Endothelial cell of umbilical vein (primary cell): Measurements from ENCODE around the gene NOXA1. TPM values are rescaled to one million over a fixed set of nuclear protein-coding genes. Genes with fewer than 3 reads are reported as not detected.

Experiments
- BruUV-seq: library from RNA; stranded (reverse); fragments of 400-500 nt; replicated peaks from 2 replicates; lab custom pipeline; 2021; lab: Mats Ljungman, UMichigan
- CTCF ChIA-PET: fragments of 300-600, 350-600 bp; sonication (Branson Sonifier 250); formaldehyde crosslinking; loops from one replicate; lab custom pipeline; 2021; ENCODE audit warnings: antibody characterized with exemption, inconsistent platforms; lab: Charles Lee
- POLR2A ChIA-PET: fragments of 300-600, 350-600 bp; sonication (Branson Sonifier 250); formaldehyde crosslinking; loops from one replicate; lab custom pipeline; 2021; ENCODE audit warnings: antibody characterized with exemption, inconsistent platforms; lab: Charles Lee
- DNase-seq: peaks from one replicate; pipeline ENCODE4 v3.0.0-alpha.2; 2011; ENCODE audit warnings: low read depth, low spot score
- FAIRE-seq: peaks from 2 replicates; lab custom pipeline; 2011; peaks lifted over from hg19 to GRCh38; lab: Jason Lieb, UNC
- H2AFZ ChIP-seq: 2 replicates; pipeline ENCODE4 v1.6.0; 2012; ENCODE audit warnings: low read depth, low read length, control low read depth, inconsistent platforms
- H3K27ac ChIP-seq: 2 replicates; pipeline ENCODE4 v1.5.1; 2011; ENCODE audit warnings: low read depth, mild to moderate bottlenecking, control low read depth, low read length, moderate library complexity; ENCODE audit not compliant: insufficient read depth
- H3K27me3 ChIP-seq, 2 experiments: 2 replicates each; pipeline versions ENCODE4 v1.6.0 to v1.6.1; 2011; ENCODE audit warnings: low read length in 2 of 2, mixed read lengths in 1 of 2; ENCODE audit not compliant: control insufficient read depth in 2 of 2, insufficient read depth in 2 of 2
- H3K36me3 ChIP-seq, 2 experiments: 2 replicates in 1 of 2; 3 replicates in 1 of 2; pipeline ENCODE4 v1.5.1; 2011; ENCODE audit warnings: low read length in 2 of 2, mild to moderate bottlenecking in 1 of 2, moderate library complexity in 1 of 2; ENCODE audit not compliant: control insufficient read depth in 2 of 2, insufficient read depth in 2 of 2; ENCODE audit errors: extremely low read depth in 1 of 2
- H3K4me1 ChIP-seq: 3 replicates; pipeline ENCODE4 v1.5.1; 2011; ENCODE audit warnings: mild to moderate bottlenecking, low read length; ENCODE audit not compliant: control insufficient read depth, insufficient read depth; ENCODE audit errors: extremely low read depth
- H3K4me2 ChIP-seq: 2 replicates; pipeline ENCODE4 v1.6.1; 2011; ENCODE audit warnings: low read length, control low read depth, mixed read lengths; ENCODE audit not compliant: insufficient read depth
- H3K4me3 ChIP-seq, 3 experiments: fragments of 200-600 bp in 1 of 3; sonication (generic), shearing (Covaris generic) in 1 of 3; replicated peaks in 1 of 3; 2 replicates each; pipeline ENCODE4 v1.5.1; 2011 to 2016; ENCODE audit warnings: control low read depth in 3 of 3, low read length in 3 of 3, mild to moderate bottlenecking in 2 of 3, inconsistent platforms in 1 of 3, low read depth in 1 of 3, moderate library complexity in 1 of 3; ENCODE audit not compliant: insufficient read depth in 1 of 3
- H3K79me2 ChIP-seq: 2 replicates; pipeline ENCODE4 v1.6.0; 2012; ENCODE audit warnings: low read length, inconsistent platforms; ENCODE audit not compliant: control insufficient read depth, insufficient read depth
- H3K9ac ChIP-seq: replicated peaks from 2 replicates; pipeline ENCODE3; 2011; ENCODE audit warnings: low read length, control low read depth; ENCODE audit not compliant: insufficient read depth; ENCODE audit errors: extremely low read depth
- H3K9me1 ChIP-seq: replicated peaks from 3 replicates; pipeline ENCODE4 v1.6.0; 2011; ENCODE audit warnings: mild to moderate bottlenecking, low read length; ENCODE audit not compliant: control insufficient read depth, insufficient read depth; ENCODE audit errors: extremely low read depth
- H3K9me3 ChIP-seq: replicated peaks from 2 replicates; pipeline ENCODE4 v1.5.1; 2012; ENCODE audit warnings: low read length, inconsistent platforms; ENCODE audit not compliant: control insufficient read depth, insufficient read depth
- H4K20me1 ChIP-seq: replicated peaks from 2 replicates; pipeline ENCODE3; 2011; ENCODE audit warnings: mild to moderate bottlenecking, low read length; ENCODE audit not compliant: control insufficient read depth, insufficient read depth; ENCODE audit errors: extremely low read depth
- CTCF ChIP-seq, 2 donors: IDR thresholded peaks; 1 replicate in 1 of 2; 2 replicates in 1 of 2; pipeline ENCODE4 v1.5.1; 2011; ENCODE audit warnings: low read length in 2 of 2, mild to moderate bottlenecking in 2 of 2, moderate library complexity in 2 of 2, control low read depth in 1 of 2, inconsistent platforms in 1 of 2, low read depth in 1 of 2; ENCODE audit not compliant: insufficient read depth in 1 of 2; ENCODE audit errors: extremely low read depth in 1 of 2
- EZH2 ChIP-seq: IDR thresholded peaks from 2 replicates; pipeline ENCODE4 v1.6.1; 2012; ENCODE audit warnings: borderline replicate concordance, low read depth, mild to moderate bottlenecking, moderate library complexity, low read length, inconsistent platforms; ENCODE audit not compliant: severe bottlenecking
- FOS ChIP-seq: IDR thresholded peaks from 2 replicates; pipeline ENCODE4 v1.6.1; 2011; ENCODE audit warnings: mild to moderate bottlenecking, low read length, moderate library complexity, borderline replicate concordance; ENCODE audit not compliant: insufficient read depth
- GATA2 ChIP-seq: IDR thresholded peaks from 2 replicates; pipeline ENCODE4 v1.7.0; 2011; ENCODE audit warnings: low read depth, mild to moderate bottlenecking, moderate library complexity, mixed read lengths, low read length; ENCODE audit not compliant: insufficient read length, insufficient read depth
- JUN ChIP-seq: IDR thresholded peaks from 2 replicates; pipeline ENCODE4 v1.6.1; 2011; ENCODE audit warnings: borderline replicate concordance, low read depth; ENCODE audit not compliant: insufficient read length, insufficient read depth
- MAX ChIP-seq: IDR thresholded peaks from 2 replicates; pipeline ENCODE4 v1.6.1; 2011; ENCODE audit not compliant: insufficient read depth, insufficient read length
- MYC ChIP-seq: IDR thresholded peaks from one replicate; pipeline ENCODE4 v1.6.1; 2011; ENCODE audit warnings: mild to moderate bottlenecking, low read depth, low read length
- POLR2A ChIP-seq: IDR thresholded peaks from 2 replicates; pipeline ENCODE4 v1.6.1; 2012; ENCODE audit warnings: low read depth, mild to moderate bottlenecking, control low read depth, low read length
- POLR2AphosphoS5 ChIP-seq: IDR thresholded peaks from 2 replicates; pipeline ENCODE4 v1.6.1; 2012; ENCODE audit warnings: low read depth, mild to moderate bottlenecking, control low read depth, low read length, moderate library complexity; ENCODE audit not compliant: insufficient read depth
- dilution Hi-C: fragments of 300-500 bp; cut with MboI; formaldehyde crosslinking; loops from one replicate; pipeline ENCODE4 v1.15.0; 2019; ENCODE audit warnings: low sequenced_read_pairs; ENCODE audit not compliant: extremely low pct_ligation_motif_present
- intact Hi-C: fragments of 100-400 bp; cut with micrococcal nuclease; formaldehyde crosslinking; loops from one replicate; pipeline ENCODE4 v1.10.0; 2022
- microRNA-seq: library from miRNA; unstranded; fragments of <30 nt; microRNA quantifications from one replicate; pipeline ENCODE4 v1.2.0, GENCODE V29; 2021; ENCODE audit warnings: borderline number of aligned reads, borderline replicate concordance
- polyA plus RNA-seq, 4 experiments: library from polyadenylated mRNA; depleted of rRNA in 3 of 4; stranded (reverse) in 3 of 4; unstranded in 1 of 4; fragments of >200 nt; gene quantifications; 2 replicates each; pipeline versions ENCODE4 v1.2.1 to v1.2.3, GENCODE V29; 2011 to 2012; ENCODE audit warnings: missing spikeins in 1 of 4
- total RNA-seq: library from RNA; stranded (reverse); gene quantifications from 2 replicates; pipeline ENCODE4 v1.2.3, GENCODE V29; 2021

Gene NOXA1
- total and polyA plus RNA-seq, 2 donors (not counting 3 experiments of a cell fraction or from before 2014, with no cell fraction given), result 0.40 to 0.91 TPM

DNA sequence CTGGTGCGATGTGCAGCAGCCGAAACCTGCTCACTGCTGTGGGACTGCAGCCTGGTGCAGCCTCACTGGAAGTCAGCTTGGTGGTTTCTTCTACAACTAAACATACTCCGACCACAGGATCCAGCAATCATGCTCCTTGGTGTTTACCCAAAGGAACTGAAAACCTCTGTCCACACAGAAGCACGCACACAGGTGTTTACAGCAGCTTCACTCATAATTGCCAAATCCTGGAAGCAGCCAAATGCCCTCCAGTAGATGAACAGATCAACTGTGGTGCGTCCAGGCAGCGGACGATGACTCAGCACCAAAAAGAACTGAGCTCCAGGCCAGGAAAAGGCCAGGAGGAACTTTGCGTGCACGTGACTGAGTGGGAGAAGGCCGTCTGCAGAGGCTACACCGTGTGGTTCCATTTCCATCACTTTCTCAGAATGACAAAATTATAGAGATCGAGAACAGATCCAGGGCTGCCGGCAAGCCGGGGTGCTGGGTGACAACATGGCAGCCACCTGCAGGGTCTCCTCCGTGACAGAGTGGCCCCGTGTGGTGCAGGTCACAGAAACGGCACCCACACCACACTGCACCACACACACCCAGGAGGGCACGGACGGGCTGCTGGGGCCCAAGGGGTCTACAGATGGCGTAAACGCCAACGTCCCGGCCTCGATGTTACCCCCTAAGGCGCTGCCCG lies 59.0 kb downstream of the NOXA1 start:
- no TSS peak for BruUV-seq
- Histone ChIP-seq H3K9me1 (no peaks in the 10 kb centered on the region), H3K4me2 (no peak overlapping the region), H3K27me3 (no peaks in the 10 kb centered on the region), H2AFZ (peak overlapping the region; percentile 73), H3K9ac (no peak overlapping the region), H3K27ac (no peak overlapping the region), H4K20me1 (no peaks in the 10 kb centered on the region), H3K4me1 (peaks cover 6% of the 10 kb centered on the region), H3K36me3 (no peaks in the 10 kb centered on the region), H3K9me3 (no peaks in the 10 kb centered on the region), H3K79me2 (no peaks in the 10 kb centered on the region), H3K4me3 (no peak overlapping the region)
- POLR2A ChIA-PET, result interaction anchor here (0.6 kb wide), 1 partner anchor 18 kb away, joined by 6 read pairs; no protein-coding TSS in a partner anchor
- peak; percentile 23 for TF ChIP-seq FOS
- TF ChIP-seq JUN, result no peak
- TF ChIP-seq EZH2, result no peak
- no peak for TF ChIP-seq POLR2AphosphoS5
- no peak for TF ChIP-seq POLR2A
- no peak for TF ChIP-seq MYC
- TF ChIP-seq MAX, result peak; percentile 55
- TF ChIP-seq GATA2, result no peak
- no peak for TF ChIP-seq CTCF (IDR thresholded peaks at IDR 0.05; ENCODE audit: extremely low read depth in 1 of 2, insufficient read depth in 1 of 2, low read depth in 1 of 2, low read length in 2 of 2)
- peak; percentile 80 for FAIRE-seq
- peak; percentile 47 for DNase-seq
- intact Hi-C loops (no loop called here), dilution Hi-C loops (no loop called here)
- CTCF ChIA-PET, result interaction anchor here (1.2 to 1.7 kb wide), 3 partner anchors 27 to 59 kb away, joined by 4 to 7 read pairs (median 6); partner anchors contain the start of genes EXD3 and NOXA1

Small RNAs within 50 kb of the gene (microRNA-seq; reads per million reads assigned to microRNA genes)
- gene MIR7114, result 1.2 reads per million

Other genes starting within 250 kb of the NOXA1 start
- gene ANAPC2, start 234.8 kb upstream of the NOXA1 start, total RNA-seq, result 69.2 and 70.0 TPM in 2 replicates
- 44.8 and 57.5 TPM in 2 replicates for gene ANAPC2, start 234.8 kb upstream of the NOXA1 start, polyA plus RNA-seq
- gene SSNA1, start 234.7 kb upstream of the NOXA1 start, total RNA-seq, result 89.0 and 90.5 TPM in 2 replicates
- 146 and 162 TPM in 2 replicates for gene SSNA1, start 234.7 kb upstream of the NOXA1 start, polyA plus RNA-seq
- 12.1 and 12.4 TPM in 2 replicates for gene TPRN, start 222.7 kb upstream of the NOXA1 start, total RNA-seq
- 4.3 and 5.7 TPM in 2 replicates for gene TPRN, start 222.7 kb upstream of the NOXA1 start, polyA plus RNA-seq
- gene TMEM203, start 217.7 kb upstream of the NOXA1 start, total RNA-seq, result 25.6 and 29.6 TPM in 2 replicates
- 39.8 and 40.4 TPM in 2 replicates for gene TMEM203, start 217.7 kb upstream of the NOXA1 start, polyA plus RNA-seq
- 23.4 and 26.7 TPM in 2 replicates for gene NDOR1, start 217.7 kb upstream of the NOXA1 start, total RNA-seq
- 13.5 and 18.0 TPM in 2 replicates for gene NDOR1, start 217.7 kb upstream of the NOXA1 start, polyA plus RNA-seq
- gene RNF208, start 201.2 kb upstream of the NOXA1 start, total RNA-seq, result 3.8 and 4.8 TPM in 2 replicates
- gene RNF208, start 201.2 kb upstream of the NOXA1 start, polyA plus RNA-seq, result 1.3 and 1.7 TPM in 2 replicates
- gene CYSRT1, start 198.2 kb upstream of the NOXA1 start, total RNA-seq, result 0.44 and 0.92 TPM in 2 replicates
- 1.1 and 1.6 TPM in 2 replicates for gene CYSRT1, start 198.2 kb upstream of the NOXA1 start, polyA plus RNA-seq
- not detected in 2 replicates for gene RNF224, start 195.9 kb upstream of the NOXA1 start, total RNA-seq
- not detected in 2 replicates for gene RNF224, start 195.9 kb upstream of the NOXA1 start, polyA plus RNA-seq
- gene SLC34A3, start 192.5 kb upstream of the NOXA1 start, total RNA-seq, result not detected in 2 replicates
- not detected in 2 replicates for gene SLC34A3, start 192.5 kb upstream of the NOXA1 start, polyA plus RNA-seq
- gene TUBB4B, start 182.1 kb upstream of the NOXA1 start, total RNA-seq, result 546 and 558 TPM in 2 replicates
- 418 and 439 TPM in 2 replicates for gene TUBB4B, start 182.1 kb upstream of the NOXA1 start, polyA plus RNA-seq
- gene STPG3, start 172.1 kb upstream of the NOXA1 start, total RNA-seq, result not detected in 2 replicates
- gene STPG3, start 172.1 kb upstream of the NOXA1 start, polyA plus RNA-seq, result not detected in 2 replicates
- gene NELFB, start 168.1 kb upstream of the NOXA1 start, total RNA-seq, result 70.2 and 76.1 TPM in 2 replicates
- gene NELFB, start 168.1 kb upstream of the NOXA1 start, polyA plus RNA-seq, result 61.8 and 62.3 TPM in 2 replicates
- gene TOR4A, start 145.7 kb upstream of the NOXA1 start, total RNA-seq, result 46.4 and 48.0 TPM in 2 replicates
- 32.4 and 45.7 TPM in 2 replicates for gene TOR4A, start 145.7 kb upstream of the NOXA1 start, polyA plus RNA-seq
- gene NRARP, start 121.1 kb upstream of the NOXA1 start, total RNA-seq, result 50.0 and 61.0 TPM in 2 replicates
- gene NRARP, start 121.1 kb upstream of the NOXA1 start, polyA plus RNA-seq, result 54.0 and 72.9 TPM in 2 replicates
- gene EXD3, start 231 bp upstream of the NOXA1 start, total RNA-seq, result 26.6 and 30.3 TPM in 2 replicates
- gene EXD3, start 231 bp upstream of the NOXA1 start, polyA plus RNA-seq, result 17.7 and 24.7 TPM in 2 replicates
- 0.42 and 0.51 TPM in 2 replicates for gene ENTPD8, start 18.0 kb downstream of the NOXA1 start, total RNA-seq
- 0.44 and 0.45 TPM in 2 replicates for gene ENTPD8, start 18.0 kb downstream of the NOXA1 start, polyA plus RNA-seq
- 43.3 and 45.4 TPM in 2 replicates for gene NSMF, start 35.9 kb downstream of the NOXA1 start, total RNA-seq
- gene NSMF, start 35.9 kb downstream of the NOXA1 start, polyA plus RNA-seq, result 53.7 and 66.9 TPM in 2 replicates
- 1.9 TPM in 2 replicates for gene PNPLA7, start 127.0 kb downstream of the NOXA1 start, total RNA-seq
- 1.0 and 1.2 TPM in 2 replicates for gene PNPLA7, start 127.0 kb downstream of the NOXA1 start, polyA plus RNA-seq
- gene MRPL41, start 128.5 kb downstream of the NOXA1 start, total RNA-seq, result 50.7 and 53.3 TPM in 2 replicates
- gene MRPL41, start 128.5 kb downstream of the NOXA1 start, polyA plus RNA-seq, result 50.4 and 90.1 TPM in 2 replicates
- gene DPH7, start 155.5 kb downstream of the NOXA1 start, total RNA-seq, result 43.2 TPM in 2 replicates
- 40.8 and 41.8 TPM in 2 replicates for gene DPH7, start 155.5 kb downstream of the NOXA1 start, polyA plus RNA-seq
- gene ZMYND19, start 167.1 kb downstream of the NOXA1 start, total RNA-seq, result 32.6 and 35.4 TPM in 2 replicates
- gene ZMYND19, start 167.1 kb downstream of the NOXA1 start, polyA plus RNA-seq, result 22.3 and 22.8 TPM in 2 replicates
- gene ARRDC1, start 182.3 kb downstream of the NOXA1 start, total RNA-seq, result 21.5 and 22.5 TPM in 2 replicates
- 51.0 and 64.3 TPM in 2 replicates for gene ARRDC1, start 182.3 kb downstream of the NOXA1 start, polyA plus RNA-seq
- 103 and 104 TPM in 2 replicates for gene EHMT1, start 195.6 kb downstream of the NOXA1 start, total RNA-seq
- 48.2 and 56.1 TPM in 2 replicates for gene EHMT1, start 195.6 kb downstream of the NOXA1 start, polyA plus RNA-seq